ENCODE data around the gene C2CD2. TPM values are rescaled to one million over a fixed set of nuclear protein-coding genes. Genes with fewer than 3 reads are reported as not detected.
A peak's percentile ranks its signal among the peaks of the same experiment; 100 is the strongest.

C2CD2 gene
- total RNA-seq, 4 donors from 2014 or later = 1.7 to 7.2 (median 2.4) TPM

- in situ Hi-C loops (cut with MboI; ENCODE audit: low sequenced_read_pairs in 4 of 4) = no loop called here
- no peaks in the 10 kb centered on the region for H3K36me3 ChIP-seq
- peaks cover 2 to 22% of the 10 kb centered on the region in 2 donors for H3K4me1 ChIP-seq
Observed at GRCh38 chr21:41923186-41923585, 30.6 kb downstream of the C2CD2 start.

GRCh38 chr21:41921021-41921420 lies 32.8 kb downstream of the C2CD2 start:
- H3K27me3 ChIP-seq = no peaks in the 10 kb centered on the region
- H3K27ac ChIP-seq = peak overlapping the region in 3 of 4 donors; percentile 27 to 30 (median 29)
- intact Hi-C loops (cut with DNase I; ENCODE audit: low total_unique reads) (no loop called here), in situ Hi-C loops (cut with MboI; ENCODE audit: low sequenced_read_pairs in 4 of 4) (no loop called here)
- DNase-seq = no peak
- H3K9me3 ChIP-seq = no peaks in the 10 kb centered on the region
- ATAC-seq = no peak
- TF ChIP-seq POLR2A (IDR thresholded peaks at IDR 0.05) (no peak), CTCF (IDR thresholded peaks at IDR 0.05 in 4 of 5, conservative IDR thresholded peaks at IDR 0.05 in 1 of 5) (no peak)
- peaks cover 2 to 10% of the 10 kb centered on the region in 2 donors for H3K4me1 ChIP-seq
- no peak overlapping the region for H3K4me3 ChIP-seq
- H3K36me3 ChIP-seq = no peaks in the 10 kb centered on the region

More at GRCh38 chr21:41923186-41923585, 30.6 kb downstream of the C2CD2 start:
- intact Hi-C loops (cut with DNase I; ENCODE audit: low total_unique reads) = no loop called here
- H3K9me3 ChIP-seq = no peaks in the 10 kb centered on the region
- H3K27me3 ChIP-seq = no peaks in the 10 kb centered on the region
- ATAC-seq (no peak), DNase-seq (no peak)
- TF ChIP-seq POLR2A (IDR thresholded peaks at IDR 0.05) = no peak
- TF ChIP-seq CTCF (IDR thresholded peaks at IDR 0.05 in 4 of 5, conservative IDR thresholded peaks at IDR 0.05 in 1 of 5) = no peak
- H3K4me3 ChIP-seq = no peak overlapping the region
- peak overlapping the region; percentile 66 to 76 (median 71) for H3K27ac ChIP-seq

GRCh38 chr21:41920476-41920875 lies 33.3 kb downstream of the C2CD2 start:
- no peak for TF ChIP-seq POLR2A (IDR thresholded peaks at IDR 0.05)
- TF ChIP-seq CTCF (IDR thresholded peaks at IDR 0.05 in 4 of 5, conservative IDR thresholded peaks at IDR 0.05 in 1 of 5) = no peak
- H3K36me3 ChIP-seq = no peaks in the 10 kb centered on the region
- DNase-seq (no peak), ATAC-seq (no peak)
- H3K27me3 ChIP-seq = no peaks in the 10 kb centered on the region
- intact Hi-C loops (cut with DNase I; ENCODE audit: low total_unique reads) (no loop called here), in situ Hi-C loops (cut with MboI; ENCODE audit: low sequenced_read_pairs in 4 of 4) (no loop called here)
- H3K4me3 ChIP-seq = no peak overlapping the region
- peaks cover 2 to 5% of the 10 kb centered on the region in 2 donors for H3K4me1 ChIP-seq
- H3K9me3 ChIP-seq = no peaks in the 10 kb centered on the region
- H3K27ac ChIP-seq = no peak overlapping the region

- Histone ChIP-seq H3K27ac (no peak overlapping the region), H3K9me3 (no peaks in the 10 kb centered on the region), H3K27me3 (no peaks in the 10 kb centered on the region), H3K4me3 (no peak overlapping the region), H3K4me1 (no peaks in the 10 kb centered on the region), H3K36me3 (no peaks in the 10 kb centered on the region)
- DNase-seq = no peak
- intact Hi-C loops (cut with DNase I; ENCODE audit: low total_unique reads) (no loop called here), in situ Hi-C loops (cut with MboI; ENCODE audit: low sequenced_read_pairs in 4 of 4) (no loop called here)
- TF ChIP-seq CTCF (IDR thresholded peaks at IDR 0.05 in 4 of 5, conservative IDR thresholded peaks at IDR 0.05 in 1 of 5) (no peak), POLR2A (IDR thresholded peaks at IDR 0.05) (no peak)
- ATAC-seq = no peak
Observed at GRCh38 chr21:41919666-41920398, 34.0 kb downstream of the C2CD2 start.

All from gastrocnemius medialis (tissue), 4 donors.